ENCODE data around the gene COLGALT1. TPM values are rescaled to one million over a fixed set of nuclear protein-coding genes. Genes with fewer than 3 reads are reported as not detected.

Gene COLGALT1
- total and polyA plus RNA-seq, 2 experiments from 2014 or later = 98.9 to 134 TPM

GRCh38 chr19:17525141-17525540 is 30.3 kb upstream of the COLGALT1 start:
- H3K4me1 ChIP-seq (ENCODE audit: insufficient read depth) = no peaks in the 10 kb centered on the region
- H3K4me2 ChIP-seq (ENCODE audit: unreplicated experiment) = no peak overlapping the region
- H2AFZ ChIP-seq = no peak overlapping the region
- DNase-seq = no peak
- no peaks in the 10 kb centered on the region for H3K9me2 ChIP-seq (ENCODE audit: insufficient read depth)
- H3F3A ChIP-seq (ENCODE audit: insufficient read depth) = no peaks in the 10 kb centered on the region
- no peak for TF ChIP-seq EZH2phosphoT487 (IDR thresholded peaks at IDR 0.05; ENCODE audit: insufficient read depth, low read depth)
- TF ChIP-seq EZH2 (IDR thresholded peaks at IDR 0.05; ENCODE audit: insufficient read depth, poor library complexity, severe bottlenecking) = no peak
- WGBS, 2 experiments (ENCODE audit: low coverage in 1 of 2, low lambda C conversion rate in 2 of 2, missing lambda C conversion rate in 2 of 2) = 59 to 65% methylated on average over 9 of the region's 9 CpGs
- H3K9ac ChIP-seq = no peak overlapping the region
- in situ Hi-C loops (cut with MboI) = no loop called here
- H3K27ac ChIP-seq = no peak overlapping the region
- no peak overlapping the region for H3K4me3 ChIP-seq
- no peaks in the 10 kb centered on the region for H4K20me1 ChIP-seq (ENCODE audit: insufficient read depth)
- no peaks in the 10 kb centered on the region for H3K27me3 ChIP-seq (replicated peaks; ENCODE audit: insufficient read depth)
- H3K79me2 ChIP-seq (ENCODE audit: insufficient read depth) = no peaks in the 10 kb centered on the region
- no peaks in the 10 kb centered on the region for H3K9me3 ChIP-seq (ENCODE audit: low read depth)
- no peaks in the 10 kb centered on the region for H3K36me3 ChIP-seq (ENCODE audit: low read depth)

GRCh38 chr19:17526922-17527321 is 28.5 kb upstream of the COLGALT1 start:
- H3K9ac ChIP-seq = no peak overlapping the region
- H3F3A ChIP-seq (ENCODE audit: insufficient read depth) = no peaks in the 10 kb centered on the region
- H4K20me1 ChIP-seq (ENCODE audit: insufficient read depth) = no peaks in the 10 kb centered on the region
- TF ChIP-seq EZH2phosphoT487 (IDR thresholded peaks at IDR 0.05; ENCODE audit: insufficient read depth, low read depth) = no peak
- TF ChIP-seq EZH2 (IDR thresholded peaks at IDR 0.05; ENCODE audit: insufficient read depth, poor library complexity, severe bottlenecking) = no peak
- no peaks in the 10 kb centered on the region for H3K9me2 ChIP-seq (ENCODE audit: insufficient read depth)
- H2AFZ ChIP-seq = no peak overlapping the region
- no peaks in the 10 kb centered on the region for H3K9me3 ChIP-seq (ENCODE audit: low read depth)
- 61 to 69% methylated on average over 9 to 15 of the region's 16 CpGs for WGBS, 2 experiments (ENCODE audit: low coverage in 1 of 2, low lambda C conversion rate in 2 of 2, missing lambda C conversion rate in 2 of 2)
- no peaks in the 10 kb centered on the region for H3K4me1 ChIP-seq (ENCODE audit: insufficient read depth)
- no peak overlapping the region for H3K4me2 ChIP-seq (ENCODE audit: unreplicated experiment)
- no peak overlapping the region for H3K27ac ChIP-seq
- no peaks in the 10 kb centered on the region for H3K27me3 ChIP-seq (replicated peaks; ENCODE audit: insufficient read depth)
- H3K79me2 ChIP-seq (ENCODE audit: insufficient read depth) = no peaks in the 10 kb centered on the region
- DNase-seq = no peak
- no peak overlapping the region for H3K4me3 ChIP-seq
- no peaks in the 10 kb centered on the region for H3K36me3 ChIP-seq (ENCODE audit: low read depth)
- in situ Hi-C loops (cut with MboI) = no loop called here

- H3K4me1 ChIP-seq (ENCODE audit: insufficient read depth) = no peaks in the 10 kb centered on the region
- no peak for DNase-seq
- H3K79me2 ChIP-seq (ENCODE audit: insufficient read depth) = no peaks in the 10 kb centered on the region
- no peaks in the 10 kb centered on the region for H3K9me3 ChIP-seq (ENCODE audit: low read depth)
- TF ChIP-seq EZH2 (IDR thresholded peaks at IDR 0.05; ENCODE audit: insufficient read depth, poor library complexity, severe bottlenecking) (no peak), EZH2phosphoT487 (IDR thresholded peaks at IDR 0.05; ENCODE audit: insufficient read depth, low read depth) (no peak)
- H4K20me1 ChIP-seq (ENCODE audit: insufficient read depth) = no peaks in the 10 kb centered on the region
- in situ Hi-C loops (cut with MboI) = no loop called here
- no peak overlapping the region for H3K4me3 ChIP-seq
- 73 to 74% methylated on average over 10 of the region's 10 CpGs for WGBS, 2 experiments (ENCODE audit: low coverage in 1 of 2, low lambda C conversion rate in 2 of 2, missing lambda C conversion rate in 2 of 2)
- H3K36me3 ChIP-seq (ENCODE audit: low read depth) = no peaks in the 10 kb centered on the region
- no peak overlapping the region for H3K9ac ChIP-seq
- no peaks in the 10 kb centered on the region; the same call in 1 of the 2 replicates for H3K27me3 ChIP-seq (replicated peaks; ENCODE audit: insufficient read depth)
- no peaks in the 10 kb centered on the region for H3F3A ChIP-seq (ENCODE audit: insufficient read depth)
- H2AFZ ChIP-seq = no peak overlapping the region
- H3K9me2 ChIP-seq (ENCODE audit: insufficient read depth) = no peaks in the 10 kb centered on the region
- no peak overlapping the region for H3K4me2 ChIP-seq (ENCODE audit: unreplicated experiment)
- no peak overlapping the region for H3K27ac ChIP-seq
Observed at GRCh38 chr19:17527326-17527725, 28.1 kb upstream of the COLGALT1 start.

- Histone ChIP-seq H3K27me3 (replicated peaks; ENCODE audit: insufficient read depth) (no peaks in the 10 kb centered on the region; the same call in 1 of the 2 replicates), H3F3A (ENCODE audit: insufficient read depth) (no peaks in the 10 kb centered on the region), H4K20me1 (ENCODE audit: insufficient read depth) (no peaks in the 10 kb centered on the region), H3K79me2 (ENCODE audit: insufficient read depth) (no peaks in the 10 kb centered on the region), H3K4me3 (no peak overlapping the region), H3K4me1 (ENCODE audit: insufficient read depth) (no peaks in the 10 kb centered on the region), H3K9ac (no peak overlapping the region), H3K9me2 (ENCODE audit: insufficient read depth) (no peaks in the 10 kb centered on the region), H3K9me3 (ENCODE audit: low read depth) (no peaks in the 10 kb centered on the region), H2AFZ (no peak overlapping the region), H3K4me2 (ENCODE audit: unreplicated experiment) (no peak overlapping the region), H3K36me3 (ENCODE audit: low read depth) (no peaks in the 10 kb centered on the region), H3K27ac (no peak overlapping the region)
- 71 to 81% methylated on average over 3 of the region's 3 CpGs for WGBS, 2 experiments (ENCODE audit: low coverage in 1 of 2, low lambda C conversion rate in 2 of 2, missing lambda C conversion rate in 2 of 2)
- no peak for DNase-seq
- TF ChIP-seq EZH2 (IDR thresholded peaks at IDR 0.05; ENCODE audit: insufficient read depth, poor library complexity, severe bottlenecking) = no peak
- no peak for TF ChIP-seq EZH2phosphoT487 (IDR thresholded peaks at IDR 0.05; ENCODE audit: insufficient read depth, low read depth)
- in situ Hi-C loops (cut with MboI) = no loop called here
Observed at GRCh38 chr19:17528610-17529009, 26.8 kb upstream of the COLGALT1 start.

All from GM23248 (cell line).